ENCODE results near the gene IRGQ.
"Not testable (repeated sequence)": the region's sequence is repeated elsewhere in the genome, so short reads cannot be mapped to it uniquely, and the experiment has no call there.

Gene IRGQ

DNA sequence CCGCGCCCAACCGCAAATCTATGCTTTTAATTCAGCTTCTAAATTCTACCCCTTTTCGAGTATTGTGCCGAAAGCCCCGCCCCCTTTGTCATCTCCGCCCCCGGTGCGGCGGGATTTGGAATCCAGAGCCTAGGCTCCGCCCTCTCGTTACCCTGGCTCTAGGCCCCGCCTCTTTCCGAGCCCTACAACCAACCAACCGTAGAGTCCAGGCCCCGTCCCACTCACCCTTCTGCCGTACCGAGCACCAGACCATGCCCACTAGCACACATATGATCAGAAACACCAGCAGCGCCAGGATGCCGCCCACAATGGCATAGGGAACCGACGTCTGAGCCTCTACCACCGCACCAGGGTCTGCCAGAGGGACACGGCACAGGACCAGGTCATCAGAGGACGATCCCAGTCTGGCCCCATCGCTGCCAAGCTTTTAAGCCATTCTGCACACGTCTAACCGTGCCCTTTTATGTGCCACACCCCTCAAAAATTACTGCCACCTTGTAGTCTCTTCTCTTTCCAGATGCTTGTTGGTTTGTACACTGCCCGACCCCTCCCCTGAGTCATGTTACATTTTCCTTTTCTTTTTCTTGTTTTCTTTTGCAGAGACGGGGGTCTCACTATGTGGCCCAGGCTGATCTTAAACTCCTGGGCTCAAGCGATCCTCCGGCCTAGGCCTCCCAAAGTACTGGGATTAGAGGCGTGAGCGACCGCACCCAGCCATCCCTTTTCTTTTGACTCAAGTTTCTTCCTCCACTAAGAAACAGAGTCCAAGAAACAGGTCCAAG lies 28.1 kb upstream of the IRGQ start:
- peak; percentile 77 for DNase-seq (ENCODE audit: low spot score)

DNA sequence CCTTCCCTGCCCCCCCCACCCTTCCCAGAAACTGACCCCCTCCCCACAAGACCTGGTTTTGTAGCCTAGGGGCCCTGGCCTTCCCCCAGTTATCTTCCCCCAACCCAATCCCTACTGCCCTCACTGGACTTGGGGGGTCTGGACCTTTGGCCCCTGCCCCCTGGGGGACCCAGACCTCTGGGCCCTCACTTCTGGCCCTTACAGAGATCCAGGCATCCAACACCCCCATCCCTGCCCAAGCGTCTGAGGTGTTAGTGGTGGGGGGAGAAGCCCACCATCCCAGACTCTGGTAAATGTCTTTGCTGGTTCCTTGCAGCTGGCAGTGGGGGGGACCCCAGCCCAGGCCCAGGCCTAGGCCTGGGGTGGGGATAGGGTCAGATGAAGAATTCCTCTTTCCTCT lies 27.0 kb upstream of the IRGQ start:
- no peak for DNase-seq (ENCODE audit: low spot score)

DNA sequence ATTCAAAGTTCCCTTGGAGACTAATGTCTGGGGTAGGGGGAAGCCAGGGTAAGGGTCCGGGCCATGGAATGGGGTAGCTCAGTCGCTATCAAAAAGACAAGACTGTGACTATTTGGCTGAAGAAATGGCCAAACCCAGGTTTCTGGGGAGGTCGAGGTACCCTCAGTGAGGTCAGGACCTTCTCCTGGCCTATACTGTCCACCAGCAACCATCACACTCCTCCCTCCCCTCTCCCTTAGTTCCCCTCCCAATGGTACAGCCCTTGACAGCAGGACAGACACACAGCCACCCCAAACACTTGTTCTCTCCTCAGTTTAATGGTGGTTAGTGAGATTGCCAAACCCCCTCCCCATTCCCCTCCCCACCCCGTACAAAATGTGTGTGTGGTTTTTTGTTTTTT lies 26.1 kb upstream of the IRGQ start:
- no peak for DNase-seq (ENCODE audit: low spot score)

DNA sequence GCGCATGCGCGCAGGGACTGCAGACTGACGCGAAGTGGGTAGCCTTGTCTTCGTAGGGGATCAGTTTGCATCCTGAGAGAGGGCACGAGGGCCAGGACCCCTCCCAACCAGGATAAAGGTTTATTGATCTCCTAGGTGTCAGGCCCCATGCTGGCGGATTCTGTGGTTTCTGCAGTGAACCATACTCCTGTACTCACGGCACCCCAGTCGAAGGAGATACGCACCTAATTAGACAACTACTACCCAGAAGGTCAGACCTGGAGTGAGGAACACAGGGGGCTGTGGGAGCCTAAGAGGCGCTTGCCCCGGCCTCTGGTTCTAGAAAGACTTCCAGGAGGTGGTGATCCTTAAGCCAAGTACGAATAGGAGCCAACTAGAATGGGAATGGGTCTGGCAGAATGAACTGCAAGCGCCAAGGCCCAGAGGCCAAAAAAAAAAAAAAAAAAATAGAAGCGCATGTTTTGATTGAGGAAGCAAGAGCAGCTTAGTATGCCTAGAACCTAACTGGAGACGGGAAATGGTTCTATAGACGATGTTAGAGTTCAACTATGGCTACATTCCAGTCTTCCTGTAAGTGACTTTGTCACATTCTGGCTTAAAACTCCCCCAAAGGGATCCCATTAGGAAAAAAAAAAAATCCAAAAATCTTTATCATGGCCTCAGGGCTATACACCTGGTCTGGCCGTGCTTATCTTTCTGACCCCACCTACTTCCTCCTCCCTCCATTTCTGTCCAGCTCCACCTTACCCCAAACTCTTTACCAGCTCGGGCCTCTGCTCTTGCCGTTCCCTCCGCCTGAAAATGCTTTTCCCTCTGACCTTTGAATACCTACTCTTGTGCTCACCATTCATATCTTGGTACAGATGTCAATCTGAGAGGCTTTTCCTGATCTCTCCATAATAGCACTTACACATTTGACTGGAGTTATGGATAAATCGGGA lies 24.4 kb upstream of the IRGQ start:
- DNase-seq (ENCODE audit: low spot score), result no peak

DNA sequence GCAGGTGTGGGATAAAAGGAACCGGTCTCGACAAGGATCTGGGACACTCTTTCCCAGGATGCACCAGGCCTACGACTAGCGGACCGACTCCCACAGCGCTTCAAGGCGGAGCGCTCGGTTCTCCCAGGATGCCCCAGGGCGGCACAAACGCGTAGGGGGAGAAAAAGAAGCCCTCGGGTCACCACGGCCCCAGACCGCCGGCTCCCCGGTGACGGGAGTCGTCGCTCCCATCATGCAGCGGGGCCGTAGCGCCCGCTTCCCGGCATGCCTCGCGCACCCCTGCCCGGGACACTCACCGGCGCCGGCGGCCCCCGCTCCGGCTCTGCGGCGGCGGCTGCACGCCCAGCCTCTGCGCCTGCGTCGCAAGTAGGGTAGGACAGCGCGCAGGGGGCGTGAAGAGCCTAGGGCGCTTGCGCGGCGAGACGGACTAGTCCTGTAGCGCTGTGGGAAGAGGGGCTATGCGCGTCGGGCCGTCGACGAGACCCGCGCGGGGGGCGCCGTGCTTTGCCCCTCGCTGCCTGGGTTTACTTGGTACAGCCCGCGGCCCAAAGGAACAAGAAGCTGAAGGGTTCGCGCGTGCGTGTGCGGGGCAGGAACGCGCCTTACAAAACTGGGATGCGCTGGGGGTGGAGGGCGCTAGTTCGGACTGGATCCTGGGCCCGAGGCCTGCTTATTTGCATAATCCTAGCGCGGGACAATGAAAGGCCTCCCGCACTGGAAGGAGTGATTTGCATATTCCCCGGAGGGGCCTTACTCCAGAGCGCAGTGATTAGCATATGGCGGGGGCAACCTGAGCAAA lies 23.5 kb upstream of the IRGQ start, which contains the start of gene ZNF428:
Gene ZNF428, minus strand, starts transcription at position 368 of the 799 bp plus-strand sequence. CDS start 5,325 bp downstream, outside the sequence.
- DNase-seq (ENCODE audit: low spot score), result peak; percentile 90

DNA sequence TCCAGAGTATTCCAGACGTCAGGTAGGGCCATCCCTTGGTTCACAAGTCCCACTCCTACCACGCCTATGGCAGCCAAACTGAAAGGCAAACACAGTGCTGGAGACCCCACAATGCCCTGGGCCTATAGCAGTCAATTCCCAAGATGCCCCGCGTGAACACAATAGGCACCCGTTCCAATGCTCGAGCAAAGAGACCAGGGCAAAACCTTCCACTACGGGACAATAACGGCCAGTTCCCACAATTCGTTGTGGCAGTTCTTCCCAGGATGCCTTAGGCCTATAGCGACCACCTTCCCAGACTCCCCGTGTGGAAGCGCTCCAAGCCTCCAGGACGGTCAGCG lies 23.0 kb upstream of the IRGQ start:
- peak; percentile 65 for DNase-seq (ENCODE audit: low spot score)

DNA sequence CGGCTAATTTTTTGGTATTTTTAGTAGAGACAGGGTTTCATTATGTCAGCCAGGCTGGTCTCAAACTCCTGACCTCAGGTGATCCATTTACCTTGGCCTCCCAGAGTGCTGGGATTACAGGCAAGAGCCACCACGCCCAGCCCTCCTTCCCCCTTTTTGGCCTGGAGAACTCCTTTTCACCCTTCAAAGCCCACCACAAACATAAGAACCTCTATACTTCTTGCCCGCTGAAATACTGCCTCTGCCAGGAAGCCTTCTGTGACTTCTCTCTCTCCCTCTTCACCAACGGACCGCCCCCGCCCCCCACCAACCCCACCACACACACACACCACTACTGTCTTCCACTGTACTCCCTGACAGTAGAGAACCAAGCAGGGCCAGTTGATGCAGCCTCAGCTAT lies 21.0 kb upstream of the IRGQ start:
- no peak for DNase-seq (ENCODE audit: low spot score)

DNA sequence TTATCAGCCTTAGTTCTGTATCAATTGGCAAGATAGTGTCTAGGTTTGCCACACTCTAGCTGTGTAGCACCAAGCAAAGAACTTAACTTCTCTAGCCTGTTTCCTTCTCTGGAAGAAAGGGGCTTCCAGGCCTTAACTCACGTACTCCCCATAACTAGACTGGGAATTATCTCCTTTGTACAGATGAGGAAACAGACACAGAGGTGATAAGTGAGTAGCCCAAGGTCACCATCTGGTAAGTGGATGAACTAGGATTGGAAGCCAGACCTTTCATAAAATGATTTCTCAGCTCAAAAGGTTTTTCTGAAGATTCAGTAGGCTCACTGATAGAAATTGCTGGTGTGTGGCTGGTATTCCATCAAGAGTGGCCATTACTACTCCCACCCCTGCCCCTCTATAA lies 20.4 kb upstream of the IRGQ start:
- no peak for DNase-seq (ENCODE audit: low spot score)

DNA sequence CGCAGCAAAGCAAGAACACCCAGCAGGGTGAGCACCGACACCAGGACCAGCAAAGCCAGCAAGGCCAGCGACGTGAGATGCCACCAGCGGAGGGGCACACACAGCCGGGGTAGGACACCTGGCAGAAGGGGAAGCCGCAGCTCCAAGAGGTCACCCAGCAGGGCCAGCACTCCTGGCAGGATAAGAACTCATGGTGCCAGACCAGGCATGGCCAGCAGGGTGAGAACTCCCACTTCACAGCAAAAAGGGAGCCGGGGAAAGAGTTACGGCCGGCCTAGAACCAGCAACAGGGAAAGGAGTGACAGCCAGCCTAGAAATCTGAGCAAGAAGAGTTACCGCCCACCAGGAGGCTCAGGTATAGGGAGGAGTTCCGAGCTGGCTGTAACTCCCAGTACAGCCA lies 16.4 kb upstream of the IRGQ start:
- no peak for DNase-seq (ENCODE audit: low spot score)

DNA sequence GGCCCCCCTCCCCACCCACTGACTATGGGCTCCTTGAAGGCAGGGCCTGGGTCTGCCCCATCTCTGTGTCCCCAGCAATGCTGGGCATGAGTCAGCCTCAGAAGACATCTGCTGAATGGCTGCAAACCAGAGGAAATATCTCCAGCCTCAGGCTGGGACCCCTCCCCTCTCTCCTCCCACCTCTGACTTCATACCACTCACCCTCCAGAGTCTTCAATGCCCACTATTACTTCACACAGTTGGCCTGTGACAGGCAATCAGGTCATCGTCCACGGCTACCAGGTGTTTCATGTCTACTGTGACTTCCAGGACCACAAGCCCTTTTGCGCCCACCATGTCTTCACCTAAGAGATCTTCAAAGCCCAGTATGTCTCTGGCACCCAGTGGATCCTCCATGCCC lies 15.9 kb upstream of the IRGQ start, which contains the start of gene SRRM5:
Gene SRRM5, plus strand, starts transcription at position 301 of the 400 bp plus-strand sequence. Its CDS starts 34 bp downstream, at position 335.
- no peak for DNase-seq (ENCODE audit: low spot score)

DNA sequence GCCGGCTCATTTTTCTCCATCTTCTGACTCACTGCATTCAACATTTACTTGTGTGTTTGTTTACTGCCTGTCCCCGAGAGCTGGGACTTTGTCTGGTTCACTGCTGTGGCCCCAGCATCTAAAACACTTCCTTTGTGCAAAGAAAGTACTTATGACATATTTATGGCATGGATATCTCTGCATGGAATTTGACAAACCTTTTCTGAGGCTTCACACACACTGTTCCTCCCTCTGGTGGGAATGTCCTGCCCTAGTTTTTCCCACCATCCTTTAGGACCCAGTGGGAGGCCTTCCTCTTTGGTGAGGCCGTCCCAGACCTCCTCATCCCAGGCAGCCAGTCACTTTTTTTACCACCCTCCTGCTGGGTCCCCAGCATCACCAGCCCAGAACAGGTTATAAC lies 14.6 kb upstream of the IRGQ start:
- no peak for DNase-seq (ENCODE audit: low spot score)

DNA sequence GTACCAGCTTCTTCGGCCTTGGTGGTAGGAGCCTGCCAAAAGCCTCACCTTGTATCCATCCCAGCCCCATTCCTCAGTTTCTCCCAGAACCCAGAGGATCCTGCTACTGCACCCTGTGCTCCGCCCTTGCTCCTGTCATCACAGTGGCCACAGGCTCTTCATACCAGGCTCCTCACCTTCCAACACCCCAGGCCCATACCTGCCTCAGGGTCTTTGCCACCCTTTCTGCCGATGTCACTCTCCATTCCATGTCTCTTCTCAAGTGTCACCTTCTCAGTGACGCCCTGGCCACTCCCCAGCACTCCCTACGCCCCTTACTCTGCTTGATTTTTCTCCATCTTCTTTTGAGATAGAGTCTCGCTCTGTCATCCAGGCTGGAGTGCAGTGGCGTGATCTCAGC lies 13.9 kb upstream of the IRGQ start:
- no peak for DNase-seq (ENCODE audit: low spot score)

DNA sequence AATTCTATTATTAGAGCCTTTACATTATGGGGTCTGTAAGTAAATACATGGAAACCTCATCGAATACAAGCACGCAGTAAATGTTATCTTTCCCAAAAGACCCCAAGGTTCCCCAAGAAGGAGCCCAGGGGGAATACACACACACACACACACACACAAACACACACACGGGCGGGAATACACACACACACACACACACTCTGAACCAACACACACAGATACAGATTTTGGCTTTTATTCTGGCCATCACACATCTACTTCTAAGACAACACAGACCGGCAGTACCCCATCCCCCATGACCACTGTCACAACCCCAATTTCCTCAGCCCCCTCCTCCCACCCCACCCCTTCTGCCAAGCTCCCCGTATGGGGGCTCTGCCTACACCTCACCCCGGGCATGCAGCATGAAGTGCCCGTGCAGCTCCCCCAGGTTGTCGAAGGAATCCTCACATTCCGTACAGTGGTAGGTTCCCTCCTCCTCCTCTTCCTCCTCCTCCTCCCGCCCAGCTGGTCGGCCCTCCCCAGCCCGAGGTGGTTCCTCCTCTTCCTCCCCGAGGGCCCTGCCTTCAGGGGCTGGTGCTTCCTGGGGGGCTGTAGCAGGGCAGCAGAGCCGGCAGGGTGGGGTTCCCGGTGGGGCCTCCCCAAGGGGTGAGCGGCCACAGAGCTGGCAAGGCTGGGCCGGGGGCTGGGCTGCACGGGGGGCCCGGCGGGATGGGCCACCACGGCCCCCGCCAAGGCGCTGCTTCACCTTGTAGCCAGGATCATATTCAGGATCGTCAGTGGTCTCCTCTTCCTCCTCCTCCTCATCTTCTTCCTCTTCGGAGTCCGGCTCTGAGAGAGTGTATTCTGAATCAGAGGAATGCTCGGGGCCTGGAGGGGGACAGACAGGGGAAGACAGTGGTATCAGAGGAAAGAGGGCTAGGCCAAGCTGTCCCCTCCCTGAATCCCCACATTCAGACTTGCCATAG lies 11.6 kb upstream of the IRGQ start:
- no peak for DNase-seq (ENCODE audit: low spot score)

DNA sequence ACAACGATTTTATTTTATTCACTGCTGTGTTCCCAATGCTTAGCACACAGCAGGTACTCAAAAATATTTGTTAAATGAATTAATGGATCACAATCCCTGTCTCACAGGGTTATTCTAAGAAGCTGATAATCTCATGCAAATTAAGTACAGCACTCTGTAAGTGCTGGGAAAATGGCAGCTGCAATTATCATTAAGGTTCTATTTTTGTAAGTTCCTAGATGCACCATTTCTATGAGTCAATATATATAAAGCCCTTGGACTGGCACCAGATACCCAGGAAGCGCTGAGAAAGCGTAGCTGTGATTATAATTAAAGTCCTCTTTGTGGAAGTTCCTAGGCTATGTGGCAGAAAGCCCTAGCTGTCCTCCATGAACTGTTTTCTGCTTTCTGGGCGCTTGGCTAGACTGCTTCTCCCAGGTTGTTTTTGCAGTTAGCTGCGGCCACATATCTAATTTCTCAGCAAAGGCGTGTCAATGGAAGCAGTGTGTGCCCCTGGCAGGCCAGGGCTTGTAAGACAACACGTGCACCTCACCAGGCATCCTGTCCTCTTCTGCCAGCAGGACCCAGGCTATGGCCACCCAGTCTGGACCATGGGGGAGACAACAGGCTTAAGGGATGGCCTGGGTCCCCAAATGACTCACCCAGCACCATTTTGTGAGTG lies 10.8 kb upstream of the IRGQ start:
- DNase-seq (ENCODE audit: low spot score), result no peak

DNA sequence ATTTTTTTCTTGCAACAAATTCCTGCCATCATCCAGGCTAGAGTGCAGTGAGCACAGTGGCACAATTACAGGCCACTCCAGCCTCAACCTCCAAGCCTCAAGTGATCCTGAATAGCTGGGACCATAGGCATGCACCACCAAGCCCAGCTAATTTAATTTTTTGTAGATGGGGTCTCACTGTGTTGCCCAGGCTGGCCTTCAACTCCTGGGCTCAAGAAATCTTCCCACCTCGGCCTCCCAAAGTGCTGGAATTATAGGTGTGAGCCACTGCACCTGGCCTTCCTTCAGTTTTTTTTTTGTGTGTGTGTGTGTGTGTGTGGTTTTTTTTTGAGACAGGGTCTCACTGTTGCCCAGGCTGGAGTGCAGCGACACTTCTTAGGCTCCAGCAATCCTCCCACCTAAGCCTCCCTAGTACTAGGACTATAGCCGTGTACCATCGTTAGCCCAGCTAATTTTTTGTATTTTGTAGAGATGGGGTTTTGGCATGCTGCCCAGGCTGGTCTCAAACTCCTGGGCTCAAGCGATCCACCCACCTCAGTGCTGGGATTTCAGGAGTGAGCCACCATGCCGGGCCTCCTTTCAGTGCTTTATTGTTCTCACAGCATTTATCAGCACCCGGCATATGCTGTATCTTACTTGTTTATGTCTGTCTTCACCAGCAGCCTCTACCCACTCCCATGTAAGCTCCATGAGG lies 10.1 kb upstream of the IRGQ start:
- no peak for DNase-seq (ENCODE audit: low spot score)

DNA sequence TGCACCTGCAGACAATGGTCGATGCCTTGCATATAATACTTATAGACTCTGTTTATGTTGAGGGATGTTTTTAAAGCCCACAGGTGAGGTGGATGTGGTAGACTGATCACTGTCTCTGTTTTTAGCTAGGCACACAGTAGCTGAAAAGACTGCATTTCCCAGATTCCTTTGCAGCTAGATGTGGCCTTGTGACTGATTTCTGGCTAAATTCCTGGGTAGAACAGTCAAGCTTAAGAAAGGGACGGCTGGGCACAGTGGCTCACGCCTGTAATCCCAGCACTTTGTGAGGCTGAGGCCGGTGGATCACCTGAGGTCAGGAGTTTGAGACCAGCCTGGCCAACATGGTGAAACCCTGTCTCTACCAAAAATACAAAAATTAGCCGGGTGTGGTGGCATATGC lies 4.4 kb upstream of the IRGQ start:
- DNase-seq (ENCODE audit: low spot score), result not testable (repeated sequence)

DNA sequence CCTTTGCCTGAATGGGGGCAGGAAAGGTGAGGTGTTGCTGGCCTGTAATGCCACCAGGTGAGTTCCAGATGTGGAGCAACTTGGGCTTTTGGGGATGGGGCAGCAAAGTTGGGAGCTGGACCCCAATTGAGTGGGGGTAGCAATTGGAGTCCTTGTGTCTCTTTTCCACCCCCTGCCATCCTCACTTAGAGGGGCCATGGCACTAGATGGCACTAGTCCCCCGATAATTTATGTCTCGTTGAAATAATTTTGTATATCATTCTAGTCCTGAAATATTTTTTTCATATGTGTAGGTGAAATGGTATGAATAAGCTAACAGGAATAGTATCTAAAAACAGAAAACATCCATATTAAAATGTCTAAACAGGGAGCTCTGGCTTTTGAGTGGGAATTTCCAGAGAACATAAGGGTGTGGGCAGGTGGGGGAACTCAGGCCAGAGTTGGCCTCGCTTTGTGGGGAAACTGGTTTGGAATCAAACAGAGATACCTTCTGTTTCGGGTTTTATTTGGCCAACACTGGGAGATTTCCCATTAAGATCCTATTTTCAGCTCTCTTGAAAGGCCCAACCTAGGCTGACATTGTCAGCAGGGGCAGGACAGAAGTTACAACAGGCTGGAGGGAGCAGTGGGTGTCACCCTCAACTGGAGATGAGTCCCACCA lies 3.8 kb upstream of the IRGQ start:
- DNase-seq (ENCODE audit: low spot score), result no peak

DNA sequence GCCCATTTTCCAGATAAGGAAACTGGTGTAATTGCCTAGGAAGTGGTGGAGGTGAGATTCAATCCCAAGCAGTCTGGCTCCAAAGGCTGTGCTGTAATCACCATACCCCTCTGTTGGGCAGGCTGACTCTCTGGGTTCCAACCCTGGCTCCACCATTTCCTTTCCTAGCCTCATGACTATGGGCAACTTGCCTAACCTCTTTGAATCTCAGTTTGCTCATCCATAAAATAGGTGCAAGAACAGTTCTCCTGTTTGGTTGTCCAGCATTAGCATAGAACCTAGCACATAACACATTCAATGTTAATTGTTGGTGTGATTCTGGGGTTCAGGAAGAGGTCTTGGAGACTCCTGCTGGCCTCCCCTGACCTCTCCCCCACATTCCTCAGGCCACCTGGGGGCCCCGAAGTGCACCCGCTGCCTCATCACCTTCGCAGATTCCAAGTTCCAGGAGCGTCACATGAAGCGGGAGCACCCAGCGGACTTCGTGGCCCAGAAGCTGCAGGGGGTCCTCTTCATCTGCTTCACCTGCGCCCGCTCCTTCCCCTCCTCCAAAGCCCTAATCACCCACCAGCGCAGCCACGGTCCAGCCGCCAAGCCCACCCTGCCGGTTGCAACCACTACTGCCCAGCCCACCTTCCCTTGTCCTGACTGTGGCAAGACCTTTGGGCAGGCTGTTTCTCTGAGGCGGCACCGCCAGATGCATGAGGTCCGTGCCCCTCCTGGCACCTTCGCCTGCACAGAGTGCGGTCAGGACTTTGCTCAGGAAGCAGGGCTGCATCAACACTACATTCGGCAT lies 2.7 kb upstream of the IRGQ start:
- no peak for DNase-seq (ENCODE audit: low spot score)

DNA sequence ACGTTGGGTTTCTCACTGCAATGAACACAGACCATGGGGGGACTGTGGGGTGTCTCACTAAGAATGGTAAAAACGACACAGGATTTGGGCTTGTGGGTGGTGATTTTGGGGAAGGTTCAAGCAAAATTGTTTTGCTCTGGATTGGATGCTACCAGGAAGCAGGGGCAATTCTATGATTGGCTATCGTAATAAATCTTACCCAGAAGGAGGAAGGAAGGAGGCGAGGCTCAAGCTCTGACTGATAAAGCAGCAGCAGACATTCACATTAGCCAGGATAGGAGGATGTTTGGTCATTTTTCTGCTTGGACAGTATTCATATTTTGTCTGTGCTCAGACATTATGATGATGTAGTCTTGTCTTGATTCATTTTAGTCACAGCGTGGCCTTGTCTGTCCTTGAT lies 1.9 kb upstream of the IRGQ start:
- DNase-seq (ENCODE audit: low spot score), result no peak
